AG04450 (cell line): ENCODE results near the gene CWC22. TPM values are rescaled to one million over a fixed set of nuclear protein-coding genes. Genes with fewer than 3 reads are reported as not detected.

Experiments used
- CTCF ChIA-PET: fragments of 300-600, 350-600 bp; formaldehyde crosslinking; extraction: SDS; loops from one replicate; lab custom pipeline; 2022; ENCODE audit warnings: antibody characterized with exemption, inconsistent platforms; lab: Charles Lee
- POLR2A ChIA-PET: fragments of 350-600 bp; formaldehyde crosslinking; extraction: SDS; loops from one replicate; lab custom pipeline; 2021; ENCODE audit warnings: antibody characterized with exemption, inconsistent platforms; lab: Yijun Ruan, JAX
- DNase-seq: peaks from one replicate; pipeline ENCODE4 v3.0.0-alpha.2; 2011; ENCODE audit warnings: low read depth, low spot score
- H3K27ac ChIP-seq: one replicate; pipeline ENCODE4 v1.5.1; 2012; ENCODE audit warnings: low read depth, low read length, control low read depth
- H3K27me3 ChIP-seq: one replicate; pipeline ENCODE4 v1.6.0; 2012; ENCODE audit warnings: low read length; ENCODE audit not compliant: control insufficient read depth, insufficient read depth
- H3K4me3 ChIP-seq: 2 replicates; pipeline ENCODE4 v1.5.1; 2011; ENCODE audit warnings: mild to moderate bottlenecking, low read depth, low read length, control low read depth
- H3K9me3 ChIP-seq: 2 replicates; pipeline ENCODE4 v1.5.1; 2012; ENCODE audit warnings: low read length; ENCODE audit not compliant: control insufficient read depth, insufficient read depth
- polyA plus RNA-seq: library from polyadenylated mRNA; depleted of rRNA; stranded (reverse); fragments of >200 nt; gene quantifications from 2 replicates; pipeline ENCODE4 v1.2.3, GENCODE V29; 2011
- TF ChIP-seq, protein P1 (sequence below): IDR thresholded peaks from 2 replicates; pipeline ENCODE4 v1.5.1; 2011; ENCODE audit warnings: low read depth, low read length, control low read depth, inconsistent platforms

CWC22 gene
- polyA plus RNA-seq, 1 experiment, result 6.0 TPM

DNA sequence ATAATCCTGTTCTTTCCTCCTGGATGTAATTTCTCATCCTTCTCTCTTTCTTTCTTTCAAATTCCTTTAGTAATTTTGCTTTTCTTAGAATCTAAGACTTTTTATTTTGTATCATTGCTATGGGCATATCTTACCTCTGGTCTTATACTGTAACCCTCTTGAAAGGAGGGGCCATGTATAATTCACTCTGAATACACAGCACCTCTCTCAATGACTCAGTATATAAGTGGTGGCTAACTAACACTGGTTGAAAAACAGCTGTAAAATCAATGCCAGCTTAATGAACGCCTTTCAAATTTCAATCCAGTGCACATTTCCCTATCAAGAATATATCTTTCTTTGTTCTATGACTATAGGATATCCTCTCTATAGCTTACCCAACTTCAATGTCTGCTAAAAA lies 53.7 kb downstream of the CWC22 start:
- TF ChIP-seq, protein P1, sequence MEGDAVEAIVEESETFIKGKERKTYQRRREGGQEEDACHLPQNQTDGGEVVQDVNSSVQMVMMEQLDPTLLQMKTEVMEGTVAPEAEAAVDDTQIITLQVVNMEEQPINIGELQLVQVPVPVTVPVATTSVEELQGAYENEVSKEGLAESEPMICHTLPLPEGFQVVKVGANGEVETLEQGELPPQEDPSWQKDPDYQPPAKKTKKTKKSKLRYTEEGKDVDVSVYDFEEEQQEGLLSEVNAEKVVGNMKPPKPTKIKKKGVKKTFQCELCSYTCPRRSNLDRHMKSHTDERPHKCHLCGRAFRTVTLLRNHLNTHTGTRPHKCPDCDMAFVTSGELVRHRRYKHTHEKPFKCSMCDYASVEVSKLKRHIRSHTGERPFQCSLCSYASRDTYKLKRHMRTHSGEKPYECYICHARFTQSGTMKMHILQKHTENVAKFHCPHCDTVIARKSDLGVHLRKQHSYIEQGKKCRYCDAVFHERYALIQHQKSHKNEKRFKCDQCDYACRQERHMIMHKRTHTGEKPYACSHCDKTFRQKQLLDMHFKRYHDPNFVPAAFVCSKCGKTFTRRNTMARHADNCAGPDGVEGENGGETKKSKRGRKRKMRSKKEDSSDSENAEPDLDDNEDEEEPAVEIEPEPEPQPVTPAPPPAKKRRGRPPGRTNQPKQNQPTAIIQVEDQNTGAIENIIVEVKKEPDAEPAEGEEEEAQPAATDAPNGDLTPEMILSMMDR, result no peak
- POLR2A ChIA-PET, result no interaction called here
- Histone ChIP-seq H3K4me3 (no peak overlapping the region), H3K27ac (no peak overlapping the region), H3K9me3 (no peaks in the 10 kb centered on the region), H3K27me3 (no peaks in the 10 kb centered on the region)
- CTCF ChIA-PET, result no interaction called here
- no peak for DNase-seq

DNA sequence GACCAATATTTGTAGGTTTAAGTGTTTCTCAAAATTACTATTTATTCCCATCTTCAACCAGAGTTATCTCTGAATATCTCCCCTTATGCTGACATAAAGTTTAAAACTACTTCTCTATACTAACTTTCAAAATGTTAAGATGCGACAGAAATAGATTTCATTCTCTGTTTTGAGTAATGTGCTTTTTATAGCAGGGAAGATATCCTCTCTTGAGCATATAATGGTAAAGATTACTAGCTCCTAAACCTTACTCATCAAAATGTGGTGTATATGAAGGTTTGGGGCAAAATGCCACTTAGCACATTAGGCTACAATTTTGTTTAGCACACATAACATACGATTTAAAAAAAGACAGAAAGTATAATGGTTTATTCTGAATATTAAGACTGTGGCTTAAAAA lies 54.4 kb downstream of the CWC22 start:
- CTCF ChIA-PET, result no interaction called here
- H3K4me3 ChIP-seq, result no peak overlapping the region
- H3K9me3 ChIP-seq, result no peaks in the 10 kb centered on the region
- DNase-seq, result no peak
- TF ChIP-seq, protein P1, result no peak
- no peaks in the 10 kb centered on the region for H3K27me3 ChIP-seq
- POLR2A ChIA-PET, result no interaction called here
- no peak overlapping the region for H3K27ac ChIP-seq

DNA sequence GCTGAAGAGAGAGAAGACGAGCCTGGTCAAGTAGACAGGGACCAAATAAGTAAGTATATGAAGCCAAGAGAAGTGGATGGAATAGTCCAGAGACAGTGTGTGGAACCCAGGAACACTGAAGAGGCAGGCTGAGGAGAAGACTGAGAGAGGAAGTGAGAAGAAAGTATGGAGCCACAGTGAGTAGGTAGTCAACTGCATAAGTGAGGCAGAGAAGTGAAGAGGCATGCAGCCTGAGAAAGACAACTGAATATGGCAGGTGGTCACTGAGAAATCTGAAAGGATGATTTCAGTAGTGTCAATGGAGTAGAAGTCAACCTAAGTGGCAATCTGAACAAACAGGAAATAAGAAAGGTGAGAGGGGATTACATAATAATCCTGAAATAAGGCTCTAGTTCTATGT lies 55.4 kb downstream of the CWC22 start:
- TF ChIP-seq, protein P1, result no peak

DNA sequence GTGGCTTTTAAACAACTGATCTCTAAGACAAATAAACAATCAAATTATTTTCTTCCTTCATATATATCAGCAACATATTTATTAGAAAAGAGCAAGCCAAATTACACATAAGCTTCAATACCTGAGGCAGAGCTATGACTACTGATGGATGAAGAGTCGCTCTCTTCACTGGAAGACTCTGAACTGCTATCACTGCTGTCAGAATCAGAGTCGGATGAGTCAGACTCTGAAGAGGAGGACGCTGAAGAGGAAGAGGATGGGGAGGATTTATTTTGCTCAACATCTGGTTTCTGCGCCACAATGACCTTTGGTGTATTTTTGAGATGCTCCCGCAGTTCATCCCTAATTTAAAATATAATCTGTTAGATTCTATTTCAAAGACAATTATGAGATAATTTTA lies 56.7 kb downstream of the CWC22 start:
- Histone ChIP-seq H3K9me3 (no peaks in the 10 kb centered on the region), H3K27ac (no peak overlapping the region), H3K4me3 (no peak overlapping the region), H3K27me3 (no peaks in the 10 kb centered on the region)
- POLR2A ChIA-PET, result no interaction called here
- no peak for DNase-seq
- TF ChIP-seq, protein P1, result no peak
- CTCF ChIA-PET, result no interaction called here

More for the DNA sequence above, 55.4 kb downstream of the CWC22 start:
- ChIA-PET POLR2A (no interaction called here), CTCF (no interaction called here)
- no peaks in the 10 kb centered on the region for H3K9me3 ChIP-seq
- H3K27me3 ChIP-seq, result no peaks in the 10 kb centered on the region
- no peak for DNase-seq
- H3K27ac ChIP-seq, result no peak overlapping the region
- no peak overlapping the region for H3K4me3 ChIP-seq

DNA sequence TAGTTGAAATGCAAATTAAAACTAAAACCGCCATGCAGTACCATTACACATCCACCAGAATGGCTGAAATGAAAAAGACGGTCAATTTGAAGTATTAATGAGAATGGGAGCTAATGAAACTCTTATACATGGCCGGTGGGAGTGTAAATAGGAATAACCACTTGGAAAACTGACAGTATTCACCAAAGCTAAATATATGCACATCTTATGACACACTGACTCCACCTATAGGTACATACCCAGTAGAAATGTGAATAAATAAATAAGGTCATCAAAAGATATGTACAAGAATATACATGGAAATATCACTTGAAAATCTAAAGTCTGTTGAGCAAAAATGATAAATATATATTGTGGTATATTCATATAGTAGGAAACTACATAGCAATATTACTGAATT lies 57.7 kb downstream of the CWC22 start:
- TF ChIP-seq, protein P1, result no peak
- H3K4me3 ChIP-seq, result no peak overlapping the region
- CTCF ChIA-PET, result no interaction called here
- POLR2A ChIA-PET, result no interaction called here
- H3K27ac ChIP-seq, result no peak overlapping the region
- no peaks in the 10 kb centered on the region for H3K9me3 ChIP-seq
- H3K27me3 ChIP-seq, result no peaks in the 10 kb centered on the region
- no peak for DNase-seq
